Mucosa of descending colon (tissue), 3 donors: Measurements from ENCODE around the gene TMOD4. TPM values are rescaled to one million over a fixed set of nuclear protein-coding genes. Genes with fewer than 3 reads are reported as not detected.
"Not testable (repeated sequence)": the region's sequence is repeated elsewhere in the genome, so short reads cannot be mapped to it uniquely, and the experiment has no call there.

ENCODE experiments used
- ATAC-seq: fragments of 200-7000 bp; cut with Tn5 transposase; one replicate; pipeline ENCODE4 v1.9.1; 2020; ENCODE audit warnings: mild to moderate bottlenecking, moderate library complexity
- DNase-seq, 3 donors: peaks; one replicate each; pipeline ENCODE4 v3.0.0-alpha.2; 2020
- H3K36me3 ChIP-seq: fragments of 200-600 bp; one replicate; pipeline ENCODE4 v1.8.0; 2021; ENCODE audit warnings: low read depth, mild to moderate bottlenecking
- H3K4me1 ChIP-seq: fragments of 200-600 bp; one replicate; pipeline ENCODE4 v1.8.0; 2021; ENCODE audit warnings: low read depth, mild to moderate bottlenecking
- H3K4me3 ChIP-seq: fragments of 200-600 bp; one replicate; pipeline ENCODE4 v1.8.0; 2021; ENCODE audit warnings: mild to moderate bottlenecking
- H3K9me3 ChIP-seq: fragments of 200-600 bp; one replicate; pipeline ENCODE4 v1.8.0; 2021; ENCODE audit warnings: mild to moderate bottlenecking
- intact Hi-C, 2 donors: fragments of 100-400 bp; cut with DNase I in 1 of 2; cut with micrococcal nuclease in 1 of 2; formaldehyde crosslinking; loops; one replicate each; pipeline versions ENCODE4 v1.11.0 to v1.11.1; 2022; cut with DNase I, micrococcal nuclease
- total RNA-seq, 3 donors: library from RNA; stranded (reverse); fragmentation: NEBNext Ultra II Directional in 2 of 3; extraction: Animal tissue kit (Norgen Biotek cat#: 25700) in 2 of 3; gene quantifications; one replicate each; pipeline versions ENCODE4 v1.2.1 to v1.2.4, GENCODE V29; 2021 to 2023
- TF ChIP-seq, protein P1 (sequence below): fragments of 200-600 bp; IDR thresholded peaks from one replicate; pipeline ENCODE4 v1.8.0; 2022; ENCODE audit warnings: antibody characterized with exemption, mild to moderate bottlenecking
- donor health status: DM: no; HTN: no; CAD: no; lungs with moderate emphysema.
- donor health status: DM: no; HTN: no; CAD: no.
- donor health status: DM: no; HTN: yes; CAD: no.

TMOD4 gene
- total RNA-seq, 3 donors from 2014 or later, result 1.0 to 2.5 TPM; not detected in 1

DNA sequence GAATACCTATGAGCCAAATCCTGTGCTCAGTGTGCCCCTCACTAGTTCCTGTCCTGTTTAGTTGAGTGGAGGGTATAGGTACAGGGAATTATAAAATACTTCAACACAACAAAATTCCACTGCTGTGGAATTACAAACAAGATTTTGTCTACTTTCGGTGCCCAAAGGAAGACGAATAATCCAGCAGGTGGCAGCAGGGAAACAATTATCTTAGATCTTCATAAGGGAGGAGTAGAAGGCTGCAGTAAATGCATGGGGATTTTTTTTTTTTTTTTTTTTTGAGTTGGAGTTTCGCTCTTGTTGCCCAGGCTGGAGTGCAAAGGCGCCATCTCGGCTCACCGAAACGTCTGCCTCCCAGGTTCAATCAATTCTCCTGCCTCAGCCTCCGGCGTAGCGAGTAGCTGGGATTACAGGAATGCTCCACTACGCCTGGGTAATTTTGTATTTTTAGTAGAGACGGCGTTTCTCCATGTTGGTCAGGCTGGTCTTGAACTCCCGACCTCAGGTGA is 20.6 kb upstream of the TMOD4 start:
- TF ChIP-seq, protein P1, sequence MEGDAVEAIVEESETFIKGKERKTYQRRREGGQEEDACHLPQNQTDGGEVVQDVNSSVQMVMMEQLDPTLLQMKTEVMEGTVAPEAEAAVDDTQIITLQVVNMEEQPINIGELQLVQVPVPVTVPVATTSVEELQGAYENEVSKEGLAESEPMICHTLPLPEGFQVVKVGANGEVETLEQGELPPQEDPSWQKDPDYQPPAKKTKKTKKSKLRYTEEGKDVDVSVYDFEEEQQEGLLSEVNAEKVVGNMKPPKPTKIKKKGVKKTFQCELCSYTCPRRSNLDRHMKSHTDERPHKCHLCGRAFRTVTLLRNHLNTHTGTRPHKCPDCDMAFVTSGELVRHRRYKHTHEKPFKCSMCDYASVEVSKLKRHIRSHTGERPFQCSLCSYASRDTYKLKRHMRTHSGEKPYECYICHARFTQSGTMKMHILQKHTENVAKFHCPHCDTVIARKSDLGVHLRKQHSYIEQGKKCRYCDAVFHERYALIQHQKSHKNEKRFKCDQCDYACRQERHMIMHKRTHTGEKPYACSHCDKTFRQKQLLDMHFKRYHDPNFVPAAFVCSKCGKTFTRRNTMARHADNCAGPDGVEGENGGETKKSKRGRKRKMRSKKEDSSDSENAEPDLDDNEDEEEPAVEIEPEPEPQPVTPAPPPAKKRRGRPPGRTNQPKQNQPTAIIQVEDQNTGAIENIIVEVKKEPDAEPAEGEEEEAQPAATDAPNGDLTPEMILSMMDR, result peak; percentile 9
- DNase-seq (peak in 2 of 3 donors; percentile 43 to 95), ATAC-seq (peak; percentile 43)
- Histone ChIP-seq H3K9me3 (no peaks in the 10 kb centered on the region), H3K36me3 (no peaks in the 10 kb centered on the region), H3K4me3 (no peak overlapping the region), H3K4me1 (peaks cover 18% of the 10 kb centered on the region)
- intact Hi-C loops, result loop anchor here in 1 of 2 donors (5.0 kb wide), 1 partner anchor 56 kb away; the partner anchor contains the start of gene PSMD4

DNA sequence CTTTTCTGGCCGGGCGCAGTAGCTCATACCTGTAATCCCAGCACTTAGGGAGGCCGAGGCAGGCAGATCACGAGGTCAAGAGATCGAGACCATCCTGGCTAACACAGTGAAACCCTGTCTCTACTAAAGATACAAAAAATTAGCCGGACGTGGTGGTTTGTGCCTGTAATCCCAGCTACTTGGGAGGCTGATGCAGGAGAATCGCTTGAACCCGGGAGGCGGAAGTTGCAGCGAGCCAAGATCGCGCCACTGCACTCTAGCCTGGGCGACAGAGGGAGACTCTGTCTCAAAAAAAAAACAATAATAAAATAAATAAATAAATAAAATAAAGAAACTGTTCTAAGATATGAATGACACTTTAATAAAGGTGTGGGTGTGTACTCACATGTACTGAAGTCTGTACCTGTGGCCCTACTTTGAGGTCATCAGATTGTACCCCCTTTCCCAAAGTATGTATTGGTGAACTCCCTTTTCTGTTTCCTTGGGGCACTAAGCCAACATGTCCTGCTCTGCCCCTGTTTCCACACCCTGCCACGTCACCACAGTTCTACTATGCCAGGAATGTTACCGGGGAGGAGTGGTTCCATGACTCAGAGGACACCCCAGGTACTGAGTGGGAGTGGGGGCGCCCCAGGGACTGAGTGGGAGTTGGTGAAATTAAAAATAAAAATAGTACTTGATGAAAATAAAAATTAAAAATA is 19.3 kb upstream of the TMOD4 start:
- H3K9me3 ChIP-seq, H3K36me3 ChIP-seq, H3K4me3 ChIP-seq, H3K4me1 ChIP-seq: not testable (repeated sequence)
- intact Hi-C loops, result loop anchor here in 1 of 2 donors (5.0 kb wide), 1 partner anchor 57 kb away; the partner anchor contains the start of gene PSMD4
- peak; percentile 74 for ATAC-seq
- DNase-seq, result peak; percentile 77 to 94 (median 83)

DNA sequence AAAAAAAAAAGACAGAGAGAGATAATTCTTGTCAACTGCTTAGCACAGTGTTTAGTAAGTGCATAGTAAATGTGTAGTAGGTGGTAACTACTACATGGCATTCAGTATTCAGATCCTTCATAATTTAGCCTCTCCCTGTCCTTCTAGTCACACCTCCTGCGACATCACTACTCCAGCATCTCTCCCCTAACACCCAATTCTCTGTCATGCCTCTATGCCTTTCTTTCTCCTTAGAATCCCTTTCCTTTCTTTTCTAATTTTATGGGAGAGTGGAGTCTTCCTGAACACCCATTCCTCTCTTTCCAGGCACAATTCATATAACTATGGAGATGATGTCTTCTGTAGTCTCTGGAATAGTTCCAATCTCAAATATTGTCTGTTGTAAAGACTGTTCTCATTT is 18.1 kb upstream of the TMOD4 start:
- Histone ChIP-seq H3K9me3 (no peaks in the 10 kb centered on the region), H3K4me3 (no peak overlapping the region), H3K4me1 (peaks cover 3% of the 10 kb centered on the region), H3K36me3 (no peaks in the 10 kb centered on the region)
- ATAC-seq, result no peak
- TF ChIP-seq, protein P1, result no peak
- intact Hi-C loops, result no loop called here
- DNase-seq, result no peak

DNA sequence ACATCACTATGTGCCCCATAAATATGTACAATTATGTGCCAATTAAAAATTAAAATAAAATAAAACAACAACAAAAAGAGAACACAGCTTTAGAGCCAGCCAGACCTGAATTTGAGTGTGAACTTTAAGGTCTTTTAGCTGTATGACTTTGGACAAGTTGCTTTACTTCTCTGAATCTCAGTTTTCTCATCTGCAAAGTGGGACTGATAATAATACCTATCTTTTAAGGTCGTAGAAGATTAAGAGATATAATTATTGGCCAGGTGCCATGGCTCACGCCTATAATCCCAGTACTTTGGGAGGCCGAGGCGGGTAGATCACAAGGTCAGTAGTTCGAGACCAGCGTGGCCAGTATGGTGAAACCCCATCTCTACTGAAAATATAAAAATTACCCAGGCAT is 17.5 kb upstream of the TMOD4 start:
- ATAC-seq (no peak), DNase-seq (no peak)
- Histone ChIP-seq H3K9me3 (no peaks in the 10 kb centered on the region), H3K4me3 (no peak overlapping the region), H3K4me1 (peaks cover 9% of the 10 kb centered on the region), H3K36me3 (no peaks in the 10 kb centered on the region)
- intact Hi-C loops, result no loop called here
- TF ChIP-seq, protein P1, result no peak

DNA sequence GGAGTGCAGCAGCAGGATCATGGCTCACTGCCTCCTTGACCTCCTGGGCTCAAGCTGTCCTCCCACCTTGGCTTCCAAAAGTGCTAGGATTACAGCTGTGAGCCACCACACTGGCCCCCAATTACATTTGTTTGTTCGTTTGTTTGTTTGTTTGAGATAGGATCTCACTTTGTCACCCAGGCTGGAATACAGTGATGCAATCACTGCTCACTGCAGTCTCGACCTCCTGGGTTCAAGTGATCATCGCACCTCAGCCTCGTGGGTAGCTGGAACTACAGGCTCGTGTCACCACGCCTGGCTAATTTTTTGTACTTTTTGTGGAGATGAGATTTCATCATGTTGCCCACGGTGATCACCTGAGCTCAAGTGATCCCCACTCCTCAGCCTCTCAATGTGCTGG is 16.3 kb upstream of the TMOD4 start:
- Histone ChIP-seq H3K4me1 (peaks cover 9% of the 10 kb centered on the region), H3K4me3 (no peak overlapping the region), H3K9me3 (no peaks in the 10 kb centered on the region), H3K36me3 (no peaks in the 10 kb centered on the region)
- intact Hi-C loops, result no loop called here
- ATAC-seq (no peak), DNase-seq (no peak)
- TF ChIP-seq, protein P1, result no peak

DNA sequence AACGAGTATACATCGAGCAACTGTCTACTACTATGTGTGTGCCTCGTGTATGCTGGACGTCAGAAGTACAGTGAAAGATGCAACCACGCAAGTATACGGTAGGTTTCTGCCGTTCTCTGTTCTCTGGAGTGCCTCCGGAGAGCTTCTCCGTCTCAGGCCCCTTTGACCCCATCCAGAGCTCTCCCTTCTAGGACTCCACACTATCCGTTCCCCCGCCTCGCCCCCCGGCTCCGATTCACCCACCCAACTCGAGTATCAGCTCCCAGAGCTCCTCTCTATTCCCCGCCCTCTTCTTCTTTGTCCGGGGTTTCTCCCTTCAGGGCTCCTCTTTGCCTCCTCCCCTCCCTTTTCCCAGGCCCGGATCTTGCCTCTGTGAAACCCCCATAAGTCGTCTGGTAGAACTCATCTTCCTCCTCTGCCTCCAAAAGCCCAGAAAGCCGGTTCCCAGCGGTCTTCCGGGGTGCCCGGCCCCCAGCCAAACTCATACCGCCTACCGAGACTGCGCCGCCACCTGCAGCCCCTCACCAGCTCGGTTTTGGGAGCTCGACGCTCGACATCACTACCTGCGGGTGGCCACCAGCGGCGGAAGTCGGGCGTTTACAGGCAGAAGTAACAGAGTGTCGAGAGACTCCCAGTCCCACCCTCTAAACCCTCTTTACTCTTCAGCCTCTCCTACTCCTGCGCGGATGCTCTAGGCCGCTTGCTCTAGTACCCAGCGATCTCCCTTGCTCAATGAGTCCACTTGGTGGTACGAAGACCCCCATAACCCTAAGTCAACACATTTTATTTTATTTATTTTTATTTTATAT is 14.1 kb upstream of the TMOD4 start, which contains the start of gene VPS72:
Gene VPS72 (minus strand): TSS at position 561 of the 809 bp plus-strand sequence. CDS start 76 bp downstream, at position 485.
- no peaks in the 10 kb centered on the region for H3K36me3 ChIP-seq
- H3K9me3 ChIP-seq, result no peaks in the 10 kb centered on the region
- H3K4me1 ChIP-seq, result peaks cover 9% of the 10 kb centered on the region
- DNase-seq (peak; percentile 86 to 90 (median 90)), ATAC-seq (peak; percentile 98)
- intact Hi-C loops, result no loop called here
- H3K4me3 ChIP-seq, result peak within 1 kb of the TSS; percentile 63
- TF ChIP-seq, protein P1, result peak; percentile 16

DNA sequence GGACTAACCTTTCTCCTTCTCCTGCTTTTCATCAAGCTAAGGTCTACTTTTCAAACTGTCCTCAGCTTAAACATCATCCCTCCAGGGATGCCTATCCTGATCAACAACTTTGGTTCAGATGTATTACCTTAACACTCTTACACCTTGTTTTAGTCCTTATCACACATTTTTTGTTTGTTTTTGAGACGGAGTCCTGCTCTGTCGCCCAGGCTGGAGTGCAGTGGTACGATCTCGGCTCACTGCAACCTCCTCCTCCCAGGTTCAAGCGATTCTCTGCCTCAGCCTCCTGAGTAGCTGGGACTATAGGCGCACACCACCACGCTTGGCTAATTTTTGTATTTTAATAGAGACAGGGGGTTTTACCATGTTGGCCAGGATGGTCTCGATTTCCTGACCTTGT is 12.9 kb upstream of the TMOD4 start:
- ATAC-seq, intact Hi-C loops: not testable (repeated sequence)
- peak in 1 of 3 donors; percentile 18 for DNase-seq

More for the DNA sequence above, 12.9 kb upstream of the TMOD4 start:
- not testable (repeated sequence) for H3K4me1 ChIP-seq, H3K4me3 ChIP-seq, H3K36me3 ChIP-seq, H3K9me3 ChIP-seq
